Measurements from ENCODE around the gene RNF167.
"Not testable (repeated sequence)": the region's sequence is repeated elsewhere in the genome, so short reads cannot be mapped to it uniquely, and the experiment has no call there.

RNF167 gene

GRCh38 chr17:4901648-4902344 is 38.3 kb upstream of the RNF167 start:
- in situ Hi-C loops (cut with HindIII; ENCODE audit: low sequenced_read_pairs) = no loop called here

- in situ Hi-C loops (cut with HindIII; ENCODE audit: low sequenced_read_pairs) = no loop called here
Measured at GRCh38 chr17:4902540-4902939, 37.5 kb upstream of the RNF167 start.

DNA sequence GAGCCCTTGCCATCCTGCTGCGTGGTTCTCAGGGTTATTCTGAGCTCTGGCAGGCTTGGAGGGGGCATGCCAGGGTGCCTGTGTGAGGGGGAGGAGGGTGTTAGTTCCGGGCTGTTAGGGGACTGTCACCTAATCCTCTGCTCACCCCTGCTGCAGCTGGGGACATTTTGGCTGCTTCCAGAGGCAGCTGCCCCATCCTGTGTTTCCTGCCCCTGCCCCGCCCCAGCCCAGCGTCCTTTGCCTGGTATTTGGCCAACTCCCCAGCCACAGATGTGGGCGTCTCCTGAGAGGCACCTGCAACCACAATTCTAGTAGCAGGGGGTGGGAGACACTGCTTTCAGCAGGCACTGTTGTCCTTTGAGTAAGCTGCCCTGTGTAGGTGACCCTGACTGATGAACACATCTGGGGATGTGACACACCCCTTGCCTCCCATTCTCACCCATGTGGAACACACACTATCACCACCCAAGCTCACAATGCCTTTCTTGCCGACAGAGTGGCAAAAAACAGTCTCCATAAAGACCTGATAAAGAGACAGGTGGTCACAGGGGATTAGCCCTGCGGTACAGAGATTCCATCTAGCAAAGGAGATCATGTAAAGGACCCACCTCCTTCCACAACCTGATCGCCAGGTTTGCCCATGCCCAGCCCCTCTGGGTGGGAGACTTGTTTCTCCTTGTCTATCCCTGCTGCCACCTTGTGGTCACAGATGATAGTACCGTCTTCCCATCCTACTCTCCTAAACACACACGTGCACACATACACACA is 36.8 kb upstream of the RNF167 start, which contains the start of gene CHRNE:
CHRNE (minus strand) TSS at position 48 of the 768 bp plus-strand sequence; CDS start at position 13, 35 bp downstream.
- in situ Hi-C loops (cut with HindIII; ENCODE audit: low sequenced_read_pairs) = no loop called here

- in situ Hi-C loops (cut with HindIII; ENCODE audit: low sequenced_read_pairs) = not testable (repeated sequence)
Measured at GRCh38 chr17:4906642-4907041, 33.4 kb upstream of the RNF167 start.

DNA sequence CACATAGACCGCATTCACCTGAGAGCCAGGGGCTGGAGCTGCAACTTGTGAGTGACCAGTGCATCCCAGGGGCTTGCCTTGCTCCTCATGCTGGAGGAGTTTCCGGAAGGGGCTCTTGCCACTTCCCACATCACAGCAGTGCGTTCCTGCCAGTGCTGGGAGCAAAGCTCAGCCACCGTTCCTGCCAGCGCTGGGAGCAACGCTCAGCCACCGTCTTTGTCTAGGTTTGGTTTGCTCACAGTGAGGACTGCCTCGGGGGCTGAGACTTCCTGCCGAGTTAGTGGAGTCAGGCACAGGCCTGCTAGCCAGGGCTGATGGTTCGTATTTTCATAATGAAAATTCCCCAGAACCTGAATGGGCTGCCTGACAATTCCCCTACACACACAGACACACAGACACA is 31.8 kb upstream of the RNF167 start:
- in situ Hi-C loops (cut with HindIII; ENCODE audit: low sequenced_read_pairs) = no loop called here

DNA sequence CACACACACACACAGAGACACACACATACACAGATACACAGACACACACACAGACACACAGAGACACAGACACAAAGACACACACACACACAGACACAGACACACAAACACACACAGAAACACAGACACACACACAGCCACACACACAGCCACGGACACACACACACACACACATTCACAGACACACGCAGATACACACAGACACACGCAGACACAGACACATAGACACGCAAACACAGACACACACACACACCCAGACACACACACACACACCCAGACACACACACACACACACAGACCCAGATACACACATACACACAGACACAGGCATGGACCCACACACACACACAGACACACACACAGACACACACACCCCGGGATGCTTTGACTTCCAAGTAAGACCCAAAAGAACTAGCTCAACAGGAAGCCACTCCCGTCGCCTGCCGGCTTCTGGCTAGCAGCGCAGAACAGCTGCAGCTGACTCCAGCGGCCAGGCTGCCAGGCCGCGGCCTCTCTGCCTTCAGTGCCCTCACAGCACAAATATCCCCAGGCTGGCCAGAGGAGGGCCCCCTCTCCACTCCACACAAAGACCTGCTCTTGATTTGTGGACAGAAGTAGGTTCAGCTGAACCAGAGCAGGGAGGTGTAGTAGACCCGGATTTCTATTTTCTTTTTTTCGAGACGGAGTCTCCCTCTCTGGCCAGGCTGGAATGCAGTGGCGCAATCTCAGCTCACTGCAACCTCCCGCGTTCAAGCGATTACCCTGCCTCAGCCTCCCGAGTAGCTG is 31.2 kb upstream of the RNF167 start:
- in situ Hi-C loops (cut with HindIII; ENCODE audit: low sequenced_read_pairs) = no loop called here

DNA sequence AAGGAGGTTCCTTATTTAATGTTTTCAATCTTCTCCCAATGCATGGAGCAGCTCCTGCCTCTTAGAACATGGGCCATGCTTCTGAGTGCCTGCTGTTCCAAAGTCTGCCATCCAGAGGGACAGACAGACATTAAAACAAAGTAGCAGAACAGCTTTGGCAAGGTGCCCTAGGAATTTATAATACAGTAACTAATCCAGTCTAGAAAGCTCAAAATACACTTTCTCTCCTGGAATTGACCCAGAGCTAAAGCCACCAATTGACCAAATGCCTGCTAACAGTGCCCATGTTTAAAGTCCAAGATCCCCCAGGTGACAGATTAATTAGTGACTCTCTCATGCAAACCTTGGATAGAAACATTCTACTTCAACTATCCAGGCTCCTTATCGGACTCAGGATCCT is 26.1 kb upstream of the RNF167 start:
- in situ Hi-C loops (cut with HindIII; ENCODE audit: low sequenced_read_pairs) = no loop called here

- in situ Hi-C loops (cut with HindIII; ENCODE audit: low sequenced_read_pairs) = not testable (repeated sequence)
Measured at GRCh38 chr17:4914551-4914950, 25.5 kb upstream of the RNF167 start.

DNA sequence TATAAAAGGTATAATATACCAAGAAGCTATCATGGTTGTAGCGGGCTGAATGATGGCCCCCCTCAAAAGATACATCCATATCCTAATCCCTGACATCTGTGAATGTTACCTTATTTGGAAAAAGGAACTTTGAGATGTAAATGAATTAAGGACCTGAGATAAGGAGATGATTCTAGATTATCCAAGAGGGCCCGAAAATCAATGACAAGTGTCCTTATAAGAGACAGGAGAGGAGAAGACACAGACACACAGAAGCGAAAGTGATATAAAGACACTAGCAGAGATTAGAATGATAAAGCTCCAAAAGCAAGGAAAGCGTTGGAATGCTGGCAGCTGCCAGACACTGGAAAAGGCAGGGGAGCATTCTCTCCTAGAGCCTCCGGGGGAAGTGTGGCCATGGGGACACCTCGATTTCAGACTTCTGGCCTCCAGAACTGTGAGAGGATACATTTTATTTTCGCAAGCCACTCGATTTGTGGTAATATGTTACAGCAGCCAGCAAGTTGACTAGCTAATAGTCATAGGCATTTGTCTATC is 20.5 kb upstream of the RNF167 start:
- in situ Hi-C loops (cut with HindIII; ENCODE audit: low sequenced_read_pairs) = no loop called here

DNA sequence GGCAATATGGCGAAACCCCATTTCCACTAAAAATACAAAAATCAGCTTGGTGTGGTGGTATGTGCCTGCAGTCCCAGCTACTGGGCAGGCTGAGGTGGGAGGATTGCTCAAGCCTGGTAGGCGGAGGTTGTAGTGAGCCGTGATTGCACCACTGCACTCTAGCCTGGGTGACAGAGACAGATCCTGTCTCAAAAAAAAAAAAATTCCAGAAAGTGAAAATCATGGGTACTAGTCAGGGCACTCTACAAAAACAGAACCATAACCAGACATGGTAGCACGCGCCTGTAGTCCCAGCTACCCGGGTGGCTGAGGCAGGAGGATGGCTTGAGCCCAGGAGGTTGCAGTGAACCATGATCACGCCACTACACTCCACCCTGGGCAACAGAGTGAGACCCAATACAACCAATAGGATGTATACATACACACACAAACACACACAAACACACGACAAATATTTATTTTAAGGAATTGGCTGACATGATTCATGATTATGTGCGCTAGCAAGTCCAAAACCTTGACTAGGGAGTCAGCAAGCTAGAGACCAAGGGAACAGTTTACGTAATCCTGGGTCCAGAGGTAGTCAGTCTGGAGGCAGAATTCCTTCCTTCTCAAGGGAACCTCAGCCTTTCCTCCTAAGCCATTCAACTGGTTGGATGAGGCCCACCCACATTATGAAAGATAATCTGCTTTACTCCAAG is 19.6 kb upstream of the RNF167 start:
- in situ Hi-C loops (cut with HindIII; ENCODE audit: low sequenced_read_pairs) = no loop called here

DNA sequence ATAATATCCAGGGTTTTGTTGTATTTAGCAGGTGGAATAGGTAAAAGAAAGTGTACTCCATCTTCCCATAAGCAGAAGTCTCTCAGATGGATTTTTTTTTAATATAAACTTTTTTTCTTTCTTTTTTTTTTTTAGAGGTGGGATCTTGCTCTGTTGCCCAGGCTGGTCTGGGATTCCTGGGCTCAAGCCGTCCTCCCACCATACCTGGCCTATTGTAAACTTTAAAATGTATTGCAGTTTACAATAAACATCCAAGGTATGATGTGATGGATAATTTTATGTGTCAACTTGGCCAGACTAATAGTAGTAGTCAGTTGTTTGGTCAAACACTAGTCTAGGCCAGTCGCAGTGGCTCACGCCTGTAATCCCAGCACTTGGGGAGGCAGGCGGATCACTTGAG is 18.7 kb upstream of the RNF167 start:
- in situ Hi-C loops (cut with HindIII; ENCODE audit: low sequenced_read_pairs) = no loop called here

- in situ Hi-C loops (cut with HindIII; ENCODE audit: low sequenced_read_pairs) = not testable (repeated sequence)
Measured at GRCh38 chr17:4926577-4927335, 13.3 kb upstream of the RNF167 start.

DNA sequence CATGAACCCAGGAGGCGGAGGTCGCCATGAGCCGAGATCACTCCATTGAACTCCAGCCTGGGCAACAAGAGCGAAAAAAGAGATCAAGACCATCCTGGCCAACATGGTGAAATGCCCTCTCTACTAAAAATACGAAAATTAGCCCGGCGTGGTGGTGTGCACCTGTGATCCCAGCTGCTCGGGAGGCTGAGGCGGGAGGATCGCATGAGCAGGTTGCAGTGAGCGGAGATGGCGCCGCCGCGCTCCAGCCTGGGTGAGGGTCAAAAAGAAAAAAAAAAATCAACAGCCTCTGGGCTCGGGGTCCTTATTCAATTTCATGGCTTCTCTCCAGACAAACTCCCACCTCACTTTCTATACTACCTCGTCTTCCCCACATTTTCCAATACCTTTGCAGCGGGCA is 11.2 kb upstream of the RNF167 start:
- in situ Hi-C loops (cut with HindIII; ENCODE audit: low sequenced_read_pairs) = no loop called here

DNA sequence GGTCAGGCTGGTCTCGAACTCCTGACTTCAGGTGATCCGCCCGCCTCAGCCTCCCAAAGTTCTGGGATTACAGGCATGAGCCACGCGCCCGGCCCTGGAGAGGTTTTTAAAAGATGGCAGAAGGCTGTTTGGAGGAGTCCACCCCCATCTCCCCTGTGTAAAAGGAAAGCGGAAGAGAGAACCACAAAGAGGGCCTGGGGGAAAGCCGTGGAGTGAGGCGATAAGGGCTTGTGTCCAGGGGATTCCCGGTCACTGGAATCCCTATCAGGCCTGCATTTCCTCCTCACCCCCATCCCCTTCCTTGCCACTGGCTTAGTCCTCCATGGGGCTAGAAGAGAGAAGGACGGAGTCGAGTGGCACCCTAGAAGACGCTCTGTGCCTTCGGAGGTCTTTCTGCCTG is 8.1 kb upstream of the RNF167 start, which contains the start of gene GP1BA:
GP1BA (plus strand) TSS at position 315 of the 400 bp plus-strand sequence. CDS start 328 bp downstream, outside the sequence.
- in situ Hi-C loops (cut with HindIII; ENCODE audit: low sequenced_read_pairs) = no loop called here

DNA sequence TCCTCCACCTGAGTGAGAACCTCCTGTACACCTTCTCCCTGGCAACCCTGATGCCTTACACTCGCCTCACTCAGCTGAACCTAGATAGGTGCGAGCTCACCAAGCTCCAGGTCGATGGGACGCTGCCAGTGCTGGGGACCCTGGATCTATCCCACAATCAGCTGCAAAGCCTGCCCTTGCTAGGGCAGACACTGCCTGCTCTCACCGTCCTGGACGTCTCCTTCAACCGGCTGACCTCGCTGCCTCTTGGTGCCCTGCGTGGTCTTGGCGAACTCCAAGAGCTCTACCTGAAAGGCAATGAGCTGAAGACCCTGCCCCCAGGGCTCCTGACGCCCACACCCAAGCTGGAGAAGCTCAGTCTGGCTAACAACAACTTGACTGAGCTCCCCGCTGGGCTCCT is 7.3 kb upstream of the RNF167 start:
- in situ Hi-C loops (cut with HindIII; ENCODE audit: low sequenced_read_pairs) = no loop called here

- in situ Hi-C loops (cut with HindIII; ENCODE audit: low sequenced_read_pairs) = no loop called here
Measured at GRCh38 chr17:4933646-4934045, 6.4 kb upstream of the RNF167 start.

DNA sequence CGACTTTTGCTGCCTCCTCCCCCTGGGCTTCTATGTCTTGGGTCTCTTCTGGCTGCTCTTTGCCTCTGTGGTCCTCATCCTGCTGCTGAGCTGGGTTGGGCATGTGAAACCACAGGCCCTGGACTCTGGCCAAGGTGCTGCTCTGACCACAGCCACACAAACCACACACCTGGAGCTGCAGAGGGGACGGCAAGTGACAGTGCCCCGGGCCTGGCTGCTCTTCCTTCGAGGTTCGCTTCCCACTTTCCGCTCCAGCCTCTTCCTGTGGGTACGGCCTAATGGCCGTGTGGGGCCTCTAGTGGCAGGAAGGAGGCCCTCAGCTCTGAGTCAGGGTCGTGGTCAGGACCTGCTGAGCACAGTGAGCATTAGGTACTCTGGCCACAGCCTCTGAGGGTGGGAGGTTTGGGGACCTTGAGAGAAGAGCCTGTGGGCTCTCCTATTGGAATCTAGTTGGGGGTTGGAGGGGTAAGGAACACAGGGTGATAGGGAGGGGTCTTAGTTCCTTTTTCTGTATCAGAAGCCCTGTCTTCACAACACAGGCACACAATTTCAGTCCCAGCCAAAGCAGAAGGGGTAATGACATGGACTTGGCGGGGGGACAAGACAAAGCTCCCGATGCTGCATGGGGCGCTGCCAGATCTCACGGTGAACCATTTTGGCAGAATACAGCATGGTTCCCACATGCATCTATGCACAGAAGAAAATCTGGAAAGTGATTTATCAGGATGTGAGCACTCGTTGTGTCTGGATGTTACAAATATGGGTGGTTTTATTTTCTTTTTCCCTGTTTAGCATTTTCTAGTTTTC is 5.7 kb upstream of the RNF167 start:
- in situ Hi-C loops (cut with HindIII; ENCODE audit: low sequenced_read_pairs) = no loop called here

DNA sequence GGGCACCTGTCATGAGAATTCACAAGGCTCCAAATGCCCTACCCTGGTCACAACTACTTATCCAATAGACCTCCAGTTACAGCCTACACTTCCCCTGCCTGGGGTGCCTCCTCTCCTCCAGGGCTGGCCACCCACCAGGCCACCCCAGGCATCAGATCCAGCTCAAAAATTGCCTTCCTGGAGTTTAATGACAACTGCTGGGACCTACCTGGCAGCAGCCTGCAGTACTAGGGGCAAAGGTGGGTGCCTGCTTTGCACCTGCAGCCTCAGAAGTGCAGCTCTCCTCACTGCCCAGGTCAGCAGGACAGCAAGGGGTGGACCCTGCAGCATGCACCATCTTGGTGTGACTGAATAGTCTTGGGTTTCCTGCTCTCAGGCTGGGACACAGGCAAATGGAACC is 4.4 kb upstream of the RNF167 start:
- in situ Hi-C loops (cut with HindIII; ENCODE audit: low sequenced_read_pairs) = no loop called here

GRCh38 chr17:4936436-4936835 is 3.6 kb upstream of the RNF167 start:
- in situ Hi-C loops (cut with HindIII; ENCODE audit: low sequenced_read_pairs) = no loop called here
